HG03432 (cell line): ENCODE data around the gene BNIP3.
"Not testable (repeated sequence)": the region's sequence is repeated elsewhere in the genome, so short reads cannot be mapped to it uniquely, and the experiment has no call there.

ENCODE experiments used
- ATAC-seq: cut with Tn5 transposase; IDR thresholded peaks from one replicate; pipeline ENCODE4 v1.9.1; 2021; ENCODE audit warnings: mild to moderate bottlenecking, moderate library complexity; ENCODE audit not compliant: unreplicated experiment

Gene BNIP3

DNA sequence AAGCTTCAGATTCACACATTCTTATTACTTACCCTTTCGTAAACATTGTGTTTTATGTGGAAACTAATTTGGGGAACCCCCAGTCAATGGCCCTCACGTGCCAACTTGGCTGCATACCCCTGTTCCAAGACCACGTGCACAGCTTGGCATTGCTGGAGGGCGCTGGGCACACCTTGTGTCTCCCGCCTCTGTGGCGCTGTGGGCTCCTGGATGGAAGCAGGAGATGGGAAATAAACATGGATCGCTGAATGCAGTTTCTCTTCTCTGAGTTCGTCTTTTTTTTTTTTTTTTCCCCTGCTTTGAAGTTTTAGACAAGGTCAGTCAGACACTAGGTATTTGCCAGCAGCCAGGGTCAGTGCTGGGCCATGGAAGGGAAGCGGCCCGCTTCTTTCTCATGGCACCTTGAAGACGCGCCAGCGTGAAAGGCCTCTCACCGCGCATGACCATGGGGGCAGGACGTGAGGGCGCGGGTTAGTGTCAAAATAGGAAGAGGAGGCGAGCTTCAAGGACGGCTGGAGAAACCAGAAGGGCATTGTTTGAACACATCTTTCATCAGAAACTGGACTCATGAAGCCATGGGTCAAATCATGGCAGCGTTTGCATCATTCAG is 27.3 kb downstream of the BNIP3 start:
- ATAC-seq: no peak

DNA sequence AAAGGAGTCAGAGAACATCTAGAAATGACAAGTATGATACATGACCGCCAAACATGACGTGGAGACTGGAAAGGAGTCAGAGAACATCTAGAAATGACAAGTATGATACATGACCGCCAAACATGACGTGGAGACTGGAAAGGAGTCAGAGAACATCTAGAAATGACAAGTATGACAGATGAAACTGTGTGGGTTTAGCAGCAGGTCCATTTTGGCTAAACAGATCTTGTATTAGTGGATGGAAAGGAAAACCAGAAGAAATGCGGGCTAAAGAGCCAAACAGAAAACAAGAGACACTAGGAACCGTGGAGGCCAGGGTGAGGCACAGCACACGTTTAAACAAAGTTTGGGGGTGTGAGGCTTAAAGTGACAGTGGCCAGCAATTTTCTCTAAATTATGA is 31.8 kb downstream of the BNIP3 start:
- not testable (repeated sequence) for ATAC-seq

DNA sequence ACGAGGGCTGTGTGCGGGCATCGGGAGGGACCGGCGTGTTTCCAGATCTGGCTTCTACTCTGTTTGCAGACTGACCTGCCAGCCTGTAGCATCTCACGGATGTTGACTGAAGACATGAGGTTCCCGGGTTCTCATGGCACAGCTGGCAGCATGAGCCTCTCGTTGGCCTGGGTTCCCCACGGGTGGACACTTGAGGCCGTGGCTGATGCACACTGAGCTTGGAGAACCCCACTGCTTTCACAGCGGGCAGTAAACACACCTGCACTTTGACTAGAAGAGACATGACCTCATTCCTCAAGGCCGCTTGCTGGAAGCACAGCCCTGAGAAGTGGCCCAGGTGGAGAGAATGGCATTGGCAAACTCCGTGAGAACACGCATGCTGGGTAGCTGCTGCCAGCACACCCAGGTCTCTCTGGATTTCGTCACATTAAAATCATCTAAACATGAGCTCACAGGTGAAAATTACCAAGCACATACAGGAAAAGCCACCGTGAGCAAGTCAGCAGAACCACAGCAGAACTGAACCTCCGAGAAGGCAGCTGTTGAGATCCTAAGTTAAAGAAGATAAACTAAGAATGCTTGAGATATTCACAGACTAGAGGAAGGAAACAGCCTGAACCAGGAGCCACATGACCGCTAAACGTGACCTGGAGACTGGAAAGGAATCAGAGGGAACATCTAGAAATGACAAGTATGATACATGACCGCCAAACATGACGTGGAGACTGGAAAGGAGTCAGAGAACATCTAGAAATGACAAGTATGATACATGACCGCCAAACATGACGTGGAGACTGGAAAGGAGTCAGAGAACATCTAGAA is 32.5 kb downstream of the BNIP3 start:
- no peak for ATAC-seq

DNA sequence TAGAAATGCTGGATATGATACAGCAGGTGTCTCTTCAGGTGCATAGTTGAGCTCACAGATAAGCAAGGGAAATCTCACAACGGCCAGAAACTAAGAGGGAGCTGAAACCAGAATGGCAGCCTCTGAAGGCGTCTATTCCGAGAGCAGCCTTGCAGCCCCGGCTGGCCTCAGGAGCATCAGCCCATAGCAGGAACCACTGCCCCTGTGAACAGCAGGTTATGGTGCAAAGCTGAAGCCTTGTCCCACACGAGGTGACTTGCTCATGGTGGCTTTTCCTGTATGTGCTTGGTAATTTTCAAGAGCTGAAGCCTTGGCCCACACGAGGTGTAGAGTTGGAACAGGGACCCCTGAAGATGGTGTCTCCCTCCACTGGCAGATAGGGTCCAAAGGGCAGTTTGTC is 33.2 kb downstream of the BNIP3 start:
- ATAC-seq: no peak

DNA sequence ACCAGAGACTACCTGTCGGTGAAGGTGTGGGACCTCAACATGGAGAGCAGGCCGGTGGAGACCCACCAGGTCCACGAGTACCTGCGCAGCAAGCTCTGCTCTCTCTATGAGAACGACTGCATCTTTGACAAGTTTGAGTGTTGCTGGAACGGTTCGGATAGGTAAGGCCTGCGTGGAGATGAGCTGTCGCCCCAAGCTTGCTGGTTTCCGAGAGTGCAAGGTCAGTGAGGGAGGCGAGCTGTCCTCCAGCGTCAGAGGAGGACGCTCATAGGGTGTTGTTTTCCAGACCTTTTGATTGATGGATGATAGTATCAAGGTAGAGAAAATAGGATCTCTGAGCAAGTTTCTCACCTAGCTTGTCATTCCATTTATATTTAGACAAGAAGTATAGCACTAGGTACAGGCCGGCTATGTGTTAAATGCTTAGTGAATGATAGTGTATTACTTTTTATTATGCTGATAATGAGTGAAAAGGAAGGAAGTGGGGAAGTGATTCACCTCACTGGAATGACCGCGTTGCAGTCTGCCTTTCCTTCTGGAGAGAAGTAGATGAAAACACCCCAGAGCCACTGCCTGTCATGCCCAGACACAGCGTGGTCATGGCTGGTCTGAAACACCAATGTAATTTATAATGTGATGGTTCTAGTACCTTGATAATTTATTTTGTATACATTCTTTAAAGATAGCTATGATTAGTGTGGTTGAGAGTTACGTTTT is 33.9 kb downstream of the BNIP3 start:
- ATAC-seq: no peak

DNA sequence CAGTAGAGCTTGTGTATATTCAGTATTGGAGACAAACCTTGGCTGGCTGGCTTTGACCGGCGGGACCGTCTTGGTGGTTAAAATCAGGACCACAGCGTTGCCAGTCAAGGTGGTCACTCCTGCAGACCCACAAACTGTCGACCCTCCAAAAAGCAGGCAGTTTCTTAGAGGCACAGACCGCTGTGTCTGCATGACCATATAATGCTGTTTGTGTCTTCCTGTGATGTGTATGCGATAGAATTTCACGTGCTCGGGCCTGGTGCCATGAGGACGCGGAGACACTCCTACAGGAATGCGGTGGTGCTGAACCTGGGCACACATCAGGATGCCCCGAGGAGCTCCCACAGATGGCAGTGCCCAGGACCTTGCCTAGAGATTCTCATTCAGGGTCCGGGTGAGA is 34.8 kb downstream of the BNIP3 start:
- no peak for ATAC-seq

DNA sequence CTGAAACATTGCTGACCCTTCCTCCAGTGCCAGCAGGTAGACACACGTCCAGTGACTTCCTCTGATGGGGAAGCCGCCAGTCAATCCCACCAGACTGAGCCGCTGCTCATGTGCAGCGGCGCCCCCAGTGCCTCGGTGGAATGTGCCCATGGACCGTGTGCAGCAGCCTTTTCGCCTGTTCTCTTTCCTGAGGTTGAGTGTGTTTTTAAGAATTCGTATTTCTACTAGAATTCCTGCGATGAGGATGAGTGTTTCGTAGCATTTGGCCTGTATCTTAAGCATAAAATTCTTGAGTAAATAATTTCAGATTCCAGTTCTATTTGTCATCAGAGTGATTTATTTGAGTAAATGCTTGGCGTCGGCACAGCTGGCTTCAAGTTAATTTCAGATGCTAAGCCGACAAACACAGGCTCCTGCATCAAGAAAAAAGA is 35.4 kb downstream of the BNIP3 start:
- ATAC-seq: no peak

DNA sequence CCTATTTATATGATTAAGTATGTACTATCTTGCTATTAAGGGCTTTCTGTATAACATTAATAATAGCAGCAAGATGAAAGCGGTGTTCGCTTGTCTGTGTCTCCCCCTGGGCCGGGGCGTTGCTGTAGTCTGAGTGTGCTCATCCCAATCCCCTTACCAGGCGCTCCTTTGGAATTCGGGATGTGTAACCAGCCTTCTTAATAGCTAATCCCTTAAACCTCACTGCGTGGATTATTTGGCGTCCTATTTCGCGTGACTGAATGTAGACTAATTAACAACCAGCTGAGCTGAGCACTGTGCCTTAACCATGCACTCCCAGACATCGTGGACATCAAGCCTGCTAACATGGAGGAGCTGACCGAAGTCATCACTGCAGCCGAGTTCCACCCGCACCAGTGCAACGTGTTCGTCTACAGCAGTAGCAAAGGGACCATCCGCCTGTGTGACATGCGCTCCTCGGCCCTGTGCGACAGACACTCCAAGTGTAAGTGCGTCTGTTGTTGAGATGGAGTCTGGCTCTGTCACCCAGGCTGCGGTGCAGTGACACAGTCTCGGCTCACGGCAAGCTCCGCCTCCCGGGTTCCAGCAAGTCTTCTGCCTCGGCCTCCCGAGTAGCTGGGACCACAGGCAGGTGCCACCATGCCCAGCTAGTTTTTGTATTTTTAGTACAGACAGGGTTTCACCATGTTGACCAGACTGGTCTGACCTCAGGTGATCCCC is 36.6 kb downstream of the BNIP3 start:
- no peak for ATAC-seq

DNA sequence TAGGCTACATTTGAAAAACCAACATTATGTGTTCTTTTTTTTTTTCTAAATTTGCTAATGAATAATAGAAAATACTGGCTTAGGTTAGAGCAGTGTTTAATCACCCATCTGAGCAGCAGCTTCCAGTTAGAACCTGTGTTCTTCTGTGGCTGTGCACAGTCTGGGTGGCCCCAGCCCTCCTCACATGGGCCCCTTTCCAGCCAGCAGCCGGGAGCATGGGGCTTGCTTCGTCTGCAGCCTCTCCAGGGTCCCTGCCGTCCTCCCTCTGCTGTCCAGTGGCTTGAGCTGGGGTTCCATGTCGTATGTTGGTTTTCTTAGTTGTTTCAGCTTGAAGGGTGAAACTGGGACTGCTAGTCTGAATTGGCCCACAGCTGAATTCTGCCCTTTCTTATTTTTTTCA is 37.3 kb downstream of the BNIP3 start:
- no peak for ATAC-seq

DNA sequence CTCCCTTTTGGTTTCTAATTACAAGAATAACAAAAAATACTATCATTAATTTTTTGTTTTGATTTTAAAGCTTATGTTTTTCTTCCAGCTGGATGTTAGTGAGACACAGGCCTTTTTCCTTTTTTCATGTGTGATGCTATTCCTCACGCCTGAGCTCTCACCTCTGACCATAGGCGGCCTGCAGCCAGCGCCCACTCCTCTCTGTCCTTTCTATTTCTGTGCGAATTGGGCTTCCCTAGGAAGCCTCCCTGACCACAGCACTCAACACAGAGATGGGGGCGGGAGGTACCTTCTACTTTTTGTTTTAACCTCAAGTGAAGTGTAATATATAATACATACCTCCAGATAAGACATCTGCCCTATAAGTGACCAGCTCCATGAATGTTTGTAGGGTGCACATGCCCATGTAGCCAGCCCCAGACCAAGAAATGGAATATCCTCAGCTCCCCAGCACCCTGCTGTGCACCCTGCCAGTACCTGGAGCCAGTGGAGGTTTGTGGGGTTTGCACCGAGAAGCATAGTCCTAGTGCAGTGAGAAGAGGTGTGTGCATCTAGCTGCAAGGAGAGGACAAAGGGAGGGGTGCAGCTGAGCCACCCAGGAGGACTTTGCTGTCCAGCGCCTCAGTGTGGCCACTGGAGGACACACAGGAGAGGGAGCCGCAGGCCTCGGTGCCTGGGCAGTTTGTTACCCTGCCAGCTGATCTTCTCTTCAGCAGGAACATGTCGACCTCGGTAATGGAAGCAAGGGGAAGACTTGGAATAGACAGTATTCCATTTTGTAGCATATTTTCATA is 38.5 kb downstream of the BNIP3 start:
- no peak for ATAC-seq

DNA sequence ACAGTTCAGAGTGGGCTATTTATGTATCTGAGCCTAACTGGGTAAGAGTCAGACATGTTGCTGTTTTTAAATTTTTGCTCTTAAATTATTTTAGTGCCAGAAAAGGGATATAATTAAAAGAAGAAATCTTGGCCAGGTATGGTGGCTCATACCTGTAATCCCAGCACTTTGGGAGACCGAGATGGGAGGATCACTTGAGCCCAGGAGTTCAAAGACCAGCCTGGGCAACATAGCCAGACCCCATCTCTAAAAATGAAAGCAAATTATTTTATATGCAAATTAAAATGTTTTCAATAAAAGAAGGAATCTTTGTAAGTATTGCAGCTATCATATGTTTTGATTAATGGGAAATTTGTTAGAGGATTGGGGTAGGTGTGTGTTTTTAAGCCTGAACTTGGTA is 39.3 kb downstream of the BNIP3 start:
- ATAC-seq: no peak

DNA sequence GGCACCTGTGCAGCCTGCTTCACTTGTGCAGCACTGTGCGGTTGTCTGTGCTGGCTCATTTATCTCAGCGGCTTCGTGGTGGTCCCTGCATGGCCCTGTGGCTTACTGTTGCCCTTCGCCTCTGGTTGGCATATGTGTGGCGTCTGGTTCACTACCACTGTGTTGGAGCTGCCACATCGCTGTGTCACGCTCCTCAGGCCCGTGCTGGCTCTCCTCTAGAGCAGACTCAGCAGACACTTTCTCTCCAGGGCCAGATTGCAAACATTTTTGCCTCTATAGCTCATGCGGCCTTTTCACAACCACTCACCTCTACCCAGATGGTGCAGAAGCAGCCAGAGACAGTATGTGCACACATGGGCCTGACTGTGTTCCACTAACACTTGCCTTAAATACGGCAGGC is 43.0 kb downstream of the BNIP3 start:
- no peak for ATAC-seq

DNA sequence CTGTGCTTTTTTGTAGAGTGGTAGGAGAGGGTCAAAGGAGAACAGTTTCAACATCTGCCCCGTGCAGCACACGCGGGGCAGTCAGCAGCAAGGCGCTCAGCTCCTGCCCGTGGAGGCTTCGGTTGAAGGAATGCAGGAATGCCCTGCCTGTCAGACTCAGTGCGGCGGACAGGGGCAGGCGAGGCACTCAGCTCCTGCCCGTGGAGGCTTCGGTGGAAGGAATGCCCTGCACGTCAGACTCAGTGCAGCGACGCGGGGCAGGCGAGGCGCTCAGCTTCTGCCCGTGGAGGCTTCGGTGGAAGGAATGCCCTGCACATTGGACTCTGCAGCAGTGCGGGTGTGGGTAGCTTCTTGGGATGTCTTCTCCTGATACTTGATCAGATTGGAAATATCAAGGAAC is 43.9 kb downstream of the BNIP3 start:
- no peak for ATAC-seq

DNA sequence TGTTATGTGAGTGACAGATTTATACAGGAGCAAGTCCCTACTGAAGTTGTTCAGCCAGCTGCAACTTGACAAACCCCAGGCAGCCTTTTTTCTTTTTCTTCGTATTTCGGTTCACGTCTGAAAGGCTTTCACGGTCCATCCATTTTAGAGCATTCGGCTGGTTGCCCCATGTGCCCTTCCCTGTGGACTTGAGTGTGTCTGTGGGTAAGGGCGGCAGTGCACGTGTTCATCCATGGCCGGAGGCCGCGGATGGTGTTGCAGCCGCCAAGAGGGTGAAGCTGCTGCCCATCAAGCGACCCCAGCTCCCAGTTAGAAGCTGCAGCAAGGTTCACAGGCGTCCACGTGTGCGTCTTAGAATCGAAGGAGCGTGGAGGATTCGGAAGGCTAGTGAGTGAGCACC is 45.0 kb downstream of the BNIP3 start:
- no peak for ATAC-seq

DNA sequence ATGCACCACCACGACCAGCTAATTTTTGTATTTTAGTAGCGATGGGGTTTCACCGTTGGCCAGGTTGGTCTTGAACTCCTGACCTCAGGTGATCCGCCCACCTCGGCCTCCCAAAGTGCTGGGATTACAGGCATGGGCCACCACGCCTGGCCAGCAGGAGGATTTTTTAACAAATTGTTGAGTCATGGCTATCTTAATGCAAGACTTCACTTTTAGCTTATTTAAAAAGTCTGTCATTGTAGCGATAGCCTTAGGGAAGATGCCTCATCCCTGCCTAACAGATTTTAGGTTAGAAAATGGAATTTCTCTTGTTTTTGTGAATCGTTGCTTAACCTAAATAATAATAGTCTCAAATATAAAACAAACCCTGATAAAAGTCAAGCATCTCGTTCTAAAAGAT is 45.4 kb downstream of the BNIP3 start:
- no peak for ATAC-seq

DNA sequence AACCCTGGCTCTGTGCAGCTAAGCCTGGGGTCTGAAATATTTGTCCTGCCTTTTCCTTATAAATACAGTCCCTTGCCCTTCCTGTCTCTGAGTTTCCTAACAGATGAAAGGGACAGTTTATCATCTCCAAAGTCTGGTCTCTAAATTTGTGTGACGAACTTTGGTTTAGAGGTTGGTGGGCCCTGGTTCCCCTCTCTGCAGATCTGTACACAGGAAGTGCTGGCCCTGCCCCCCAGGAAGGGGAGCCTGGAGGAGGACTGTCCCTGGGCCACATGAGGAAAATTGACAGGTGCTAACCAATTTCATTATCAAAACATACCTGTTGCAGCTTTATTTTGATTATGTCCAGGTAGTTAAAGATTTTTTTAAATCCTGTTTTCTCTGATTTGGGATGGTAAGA is 46.5 kb downstream of the BNIP3 start:
- no peak for ATAC-seq

DNA sequence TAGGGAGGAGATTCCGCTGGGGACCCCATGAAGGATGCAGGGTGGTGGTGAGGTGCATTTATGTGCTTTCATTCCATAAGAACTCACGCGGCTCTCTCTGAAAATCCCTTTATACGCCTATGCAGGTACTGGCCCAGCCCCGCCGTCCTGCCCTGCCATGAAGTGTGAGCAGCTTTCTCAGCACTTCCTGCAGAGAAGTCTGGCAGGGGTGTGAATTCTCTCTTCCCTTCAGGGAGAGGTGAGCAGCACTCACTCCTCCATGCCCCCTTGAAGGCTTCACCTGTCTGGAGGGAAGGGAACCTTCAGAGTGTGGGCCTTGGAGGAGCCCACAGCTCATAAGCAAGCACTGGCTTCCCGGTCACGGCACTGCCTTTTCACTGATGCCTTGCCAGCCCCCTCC is 47.0 kb downstream of the BNIP3 start:
- no peak for ATAC-seq

DNA sequence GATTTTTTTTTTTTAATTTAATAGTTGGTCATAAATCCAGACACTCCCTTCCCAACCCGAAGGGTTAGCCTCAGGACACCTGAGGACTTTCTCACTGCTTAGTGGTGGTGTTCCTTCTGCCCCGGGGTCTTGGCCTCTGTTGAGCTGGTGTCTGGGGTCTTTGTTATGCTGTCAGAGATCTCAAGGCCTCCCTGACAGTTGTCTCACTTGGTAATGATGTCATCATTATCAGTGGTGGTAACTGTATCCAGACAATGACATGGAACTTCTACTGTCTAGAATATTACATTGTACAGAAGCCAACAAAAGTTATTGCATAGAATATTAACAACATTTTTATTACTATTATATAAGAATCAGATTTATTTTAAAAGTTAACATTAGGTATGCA is 48.0 kb downstream of the BNIP3 start:
- no peak for ATAC-seq

DNA sequence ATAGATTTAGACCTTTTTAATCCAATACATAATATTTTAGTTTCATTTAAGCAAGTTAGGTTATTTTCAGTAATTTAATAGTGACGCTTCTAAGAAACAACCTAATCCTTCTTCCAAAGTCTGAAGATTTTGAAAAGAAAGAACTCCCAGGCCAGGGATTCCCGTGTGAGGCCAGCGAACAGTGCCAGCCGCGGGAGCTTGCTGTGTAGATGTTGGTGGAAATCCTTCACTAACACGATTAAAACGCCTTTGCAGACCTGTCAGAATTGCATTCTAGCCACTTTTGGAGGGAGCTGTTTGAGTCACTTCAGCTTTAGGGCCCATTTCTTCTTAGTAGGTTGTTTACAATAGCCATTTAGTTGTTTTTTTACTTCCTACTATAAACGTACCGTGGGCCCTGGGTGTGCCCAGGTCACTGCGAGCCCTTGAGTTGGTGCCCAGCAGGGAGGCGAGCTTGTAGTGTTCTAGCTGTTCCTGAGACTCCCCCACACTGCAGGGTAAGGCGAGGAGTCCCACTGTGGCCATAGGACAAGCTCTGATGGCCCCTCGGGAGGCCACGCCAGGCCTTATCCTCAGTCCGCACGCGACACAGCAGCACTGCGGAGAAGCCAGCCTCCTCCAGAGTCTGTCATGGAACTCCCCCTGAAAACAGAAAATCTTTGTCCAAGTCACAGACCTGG is 48.6 kb downstream of the BNIP3 start:
- ATAC-seq: no peak

DNA sequence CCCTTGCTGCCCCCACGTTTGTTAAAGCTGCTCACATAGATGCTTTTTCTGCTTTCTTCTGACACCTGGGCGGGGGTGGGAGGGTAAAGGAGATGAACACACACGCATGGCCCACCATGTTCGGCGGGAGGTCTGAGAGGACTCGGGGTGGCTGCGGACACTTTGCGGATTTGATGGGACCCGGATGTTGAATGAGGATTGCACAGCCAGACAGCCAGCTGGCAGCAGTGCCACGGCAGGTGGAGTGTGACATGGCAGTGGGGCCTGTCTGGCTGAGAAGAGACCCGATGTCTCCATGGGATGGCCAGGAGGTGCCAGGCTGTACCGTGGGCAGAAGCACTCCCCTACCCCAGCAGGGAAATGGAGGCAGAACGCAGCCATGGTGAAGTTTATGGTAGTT is 49.7 kb downstream of the BNIP3 start:
- ATAC-seq: no peak
